Measurements from ENCODE around the gene SLC25A40.
A peak's percentile ranks its signal among the peaks of the same experiment; 100 is the strongest.
"Not testable (repeated sequence)": the region's sequence is repeated elsewhere in the genome, so short reads cannot be mapped to it uniquely, and the experiment has no call there.

Gene SLC25A40, protein sequence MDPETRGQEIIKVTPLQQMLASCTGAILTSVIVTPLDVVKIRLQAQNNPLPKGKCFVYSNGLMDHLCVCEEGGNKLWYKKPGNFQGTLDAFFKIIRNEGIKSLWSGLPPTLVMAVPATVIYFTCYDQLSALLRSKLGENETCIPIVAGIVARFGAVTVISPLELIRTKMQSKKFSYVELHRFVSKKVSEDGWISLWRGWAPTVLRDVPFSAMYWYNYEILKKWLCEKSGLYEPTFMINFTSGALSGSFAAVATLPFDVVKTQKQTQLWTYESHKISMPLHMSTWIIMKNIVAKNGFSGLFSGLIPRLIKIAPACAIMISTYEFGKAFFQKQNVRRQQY

DNA sequence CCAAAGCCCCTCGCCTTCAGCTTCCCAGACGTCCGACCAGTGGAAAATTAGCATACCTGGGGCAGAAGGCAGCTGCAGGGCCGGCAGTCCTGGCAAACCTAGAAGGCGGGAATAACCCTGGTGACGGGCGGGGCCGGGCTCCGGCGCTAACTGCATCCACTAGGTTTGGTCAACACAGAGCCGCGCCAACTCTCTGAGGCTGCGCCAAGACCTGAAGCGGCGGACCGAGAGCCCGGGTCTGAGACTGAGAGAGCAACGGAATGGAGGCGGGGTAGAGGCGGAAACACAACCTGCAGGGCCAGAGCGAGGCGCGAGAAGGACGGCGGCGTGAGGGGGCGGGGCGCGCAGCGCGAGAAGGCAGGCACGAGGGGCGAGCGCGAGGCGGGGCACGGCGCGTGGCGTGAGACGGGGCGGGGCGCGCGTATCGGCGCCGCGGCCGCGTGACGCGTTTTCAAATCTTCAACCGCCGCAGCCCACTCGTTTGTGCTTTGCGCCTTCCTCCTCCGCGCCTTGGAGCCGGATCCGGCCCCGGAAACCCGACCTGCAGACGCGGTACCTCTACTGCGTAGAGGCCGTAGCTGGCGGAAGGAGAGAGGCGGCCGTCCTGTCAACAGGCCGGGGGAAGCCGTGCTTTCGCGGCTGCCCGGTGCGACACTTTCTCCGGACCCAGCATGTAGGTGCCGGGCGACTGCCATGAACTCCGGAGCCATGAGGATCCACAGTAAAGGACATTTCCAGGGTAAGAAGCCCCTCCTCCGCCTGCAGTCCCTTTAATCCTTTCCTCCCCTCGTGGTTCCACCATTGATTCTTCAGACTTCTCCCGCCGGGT, at the start of gene SLC25A40, which contains the start of gene DBF4:
TSS of gene SLC25A40 (minus strand) at position 321 of the 829 bp plus-strand sequence. CDS start 17,633 bp downstream, outside the sequence.
TSS of gene DBF4 (plus strand) at position 454 of the 829 bp plus-strand sequence. CDS start at position 694, 240 bp downstream.
- peak; percentile 93 for DNase-seq

DNA sequence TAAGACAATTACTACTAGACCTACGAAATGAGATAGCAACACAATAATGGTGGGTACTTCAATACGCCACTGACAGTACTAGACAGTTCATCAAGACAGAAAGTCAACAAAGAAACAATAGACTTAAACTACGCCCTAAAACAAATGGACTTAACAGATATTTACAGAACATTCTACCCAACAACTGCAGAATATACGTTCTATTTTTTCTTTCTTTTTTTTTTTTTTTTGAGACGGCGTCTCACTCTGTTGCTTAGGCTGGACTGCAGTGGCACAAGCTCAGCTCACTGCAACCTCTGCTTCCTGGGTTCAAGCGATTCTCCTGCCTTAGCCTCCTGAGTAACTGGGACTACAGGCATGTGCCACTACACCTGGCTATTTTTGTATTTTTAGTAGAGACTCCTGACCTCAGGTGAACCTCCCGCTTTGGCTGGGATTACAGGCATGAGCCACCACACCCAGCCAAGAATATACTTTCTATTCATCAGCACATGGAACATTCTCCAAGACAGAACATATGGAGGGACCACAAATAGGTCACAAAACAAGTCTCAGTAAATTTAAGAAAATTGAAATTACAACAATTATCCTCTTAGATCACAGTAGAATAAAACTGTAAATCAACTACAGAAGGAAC, 46.7 kb upstream of the SLC25A40 start:
- not testable (repeated sequence) for DNase-seq

DNA sequence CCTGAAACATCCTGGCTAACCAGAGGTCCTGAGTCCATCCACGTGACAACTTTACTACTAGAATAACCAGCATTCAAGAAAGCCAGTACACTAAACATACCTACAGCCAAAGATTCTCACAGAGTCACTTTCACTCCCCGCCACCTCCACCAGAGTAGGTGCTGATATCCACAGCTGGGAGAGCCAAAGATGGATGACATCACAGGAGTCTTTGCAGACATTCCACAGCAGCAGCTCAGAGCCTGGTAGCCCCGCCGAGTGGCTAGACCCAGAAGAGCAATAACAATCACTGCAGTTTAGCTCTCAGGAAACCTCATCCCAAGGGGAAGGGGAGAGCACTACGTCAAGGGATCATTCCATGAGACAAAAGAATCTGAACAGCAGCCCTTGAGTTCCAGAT, 44.4 kb upstream of the SLC25A40 start:
- DNase-seq = no peak

DNA sequence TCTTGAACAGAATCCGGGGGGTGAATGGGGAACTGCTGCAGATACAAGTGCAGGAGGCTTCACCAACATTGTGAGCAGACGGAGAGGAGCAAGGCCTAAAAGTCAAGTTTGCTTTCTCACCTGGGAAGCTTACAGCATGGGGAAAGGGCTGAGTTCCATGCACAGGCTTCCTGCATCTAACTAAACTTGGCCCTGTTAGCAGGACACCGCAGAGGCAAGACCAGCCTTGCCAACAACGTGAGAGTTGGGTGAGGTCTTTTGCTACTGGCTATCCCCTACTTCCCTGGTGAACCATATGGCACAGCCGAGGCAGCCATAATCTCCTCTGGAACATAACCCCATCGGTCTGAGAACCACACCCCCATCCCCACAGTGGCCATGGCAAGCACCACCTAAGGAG, 43.7 kb upstream of the SLC25A40 start:
- no peak for DNase-seq

DNA sequence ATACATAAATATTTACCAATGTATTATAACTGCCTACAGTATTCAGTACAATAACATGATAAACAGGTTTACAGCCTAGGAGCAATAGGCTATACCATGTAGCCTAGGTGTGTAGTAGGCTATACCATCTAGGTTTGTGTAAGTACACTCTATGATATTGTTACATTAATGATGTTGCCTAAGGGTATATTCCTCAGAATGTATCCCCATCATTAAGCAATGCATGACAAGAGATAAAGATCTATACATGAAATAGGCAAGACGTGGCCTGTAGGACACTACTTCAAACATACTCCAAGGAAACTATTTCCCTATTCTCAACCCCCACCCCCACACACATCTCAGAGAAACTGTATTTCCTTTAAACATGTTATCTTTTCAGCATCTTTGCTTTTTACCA, 42.6 kb upstream of the SLC25A40 start:
- no peak for DNase-seq

- DNase-seq = no peak
Measured at GRCh38 chr7:87912121-87912520, 36.0 kb upstream of the SLC25A40 start.

- DNase-seq = not testable (repeated sequence)
Measured at GRCh38 chr7:87908814-87909213, 32.7 kb upstream of the SLC25A40 start.

DNA sequence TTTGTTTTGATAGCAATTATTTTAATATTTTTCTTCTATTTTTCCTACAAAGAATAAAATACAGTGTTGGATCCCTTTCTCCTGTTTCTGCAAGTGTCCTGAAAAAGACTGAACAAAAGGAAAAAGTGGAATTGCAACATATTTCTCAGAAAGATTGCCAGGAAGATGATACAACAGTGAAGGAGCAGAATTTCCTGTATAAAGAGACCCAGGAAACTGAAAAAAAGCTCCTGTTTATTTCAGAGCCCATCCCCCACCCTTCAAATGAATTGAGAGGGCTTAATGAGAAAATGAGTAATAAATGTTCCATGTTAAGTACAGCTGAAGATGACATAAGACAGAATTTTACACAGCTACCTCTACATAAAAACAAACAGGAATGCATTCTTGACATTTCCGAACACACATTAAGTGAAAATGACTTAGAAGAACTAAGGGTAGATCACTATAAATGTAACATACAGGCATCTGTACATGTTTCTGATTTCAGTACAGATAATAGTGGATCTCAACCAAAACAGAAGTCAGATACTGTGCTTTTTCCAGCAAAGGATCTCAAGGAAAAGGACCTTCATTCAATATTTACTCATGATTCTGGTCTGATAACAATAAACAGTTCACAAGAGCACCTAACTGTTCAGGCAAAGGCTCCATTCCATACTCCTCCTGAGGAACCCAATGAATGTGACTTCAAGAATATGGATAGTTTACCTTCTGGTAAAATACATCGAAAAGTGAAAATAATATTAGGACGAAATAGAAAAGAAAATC, 31.2 kb upstream of the SLC25A40 start:
- DNase-seq = not testable (repeated sequence)

- no peak for DNase-seq
Measured at GRCh38 chr7:87899255-87899654, 23.1 kb upstream of the SLC25A40 start.

DNA sequence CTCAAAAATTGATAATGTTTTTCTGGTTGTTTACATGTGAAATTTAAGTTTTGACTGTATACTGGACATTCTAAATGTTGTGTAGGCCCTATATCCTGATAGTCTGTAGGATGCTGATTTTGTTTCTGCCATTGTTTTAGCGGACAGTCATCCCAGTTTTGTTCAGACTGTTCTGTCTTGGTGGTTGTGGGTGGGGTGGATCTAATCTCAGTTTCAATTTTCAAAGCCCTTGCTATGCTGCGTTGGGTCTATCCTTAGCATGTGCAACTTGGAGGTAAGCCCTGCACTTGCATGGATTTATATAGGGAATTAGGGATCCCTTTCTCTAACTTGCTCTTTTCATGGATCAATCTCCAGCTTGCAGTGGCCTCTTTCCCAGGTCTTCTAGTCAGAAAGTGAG, 19.2 kb upstream of the SLC25A40 start:
- DNase-seq = no peak

- no peak for DNase-seq
Measured at GRCh38 chr7:87886875-87887274, 10.7 kb upstream of the SLC25A40 start.

- DNase-seq = no peak
Measured at GRCh38 chr7:87885018-87885417, 8.9 kb upstream of the SLC25A40 start.

- no peak for DNase-seq
Measured at GRCh38 chr7:87882151-87882937, 6.2 kb upstream of the SLC25A40 start.

DNA sequence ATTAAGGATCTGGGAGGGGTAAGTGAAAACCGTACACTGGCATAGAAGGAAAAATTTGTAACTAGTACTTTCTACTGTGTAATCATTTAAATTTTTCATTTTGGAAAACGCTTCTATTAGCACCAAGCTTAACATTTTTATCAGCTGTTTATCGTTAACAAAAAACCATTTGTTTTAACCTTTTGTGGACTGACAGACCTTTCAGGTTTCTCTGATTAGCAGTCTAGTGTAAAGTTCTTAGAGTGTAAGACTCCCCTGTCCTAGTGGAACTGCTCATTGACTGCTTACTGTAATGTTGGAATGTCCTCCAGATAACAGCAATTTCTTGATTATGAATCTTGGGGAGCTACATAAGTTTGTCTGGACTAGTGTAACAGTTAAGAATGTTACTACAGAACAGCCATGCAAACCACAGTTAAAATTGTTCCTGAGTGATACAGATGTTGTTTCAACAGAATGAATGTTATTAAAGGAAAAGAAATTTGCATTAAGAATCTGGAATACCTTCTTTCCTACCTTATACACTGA, 2.1 kb upstream of the SLC25A40 start:
- DNase-seq = no peak

DNA sequence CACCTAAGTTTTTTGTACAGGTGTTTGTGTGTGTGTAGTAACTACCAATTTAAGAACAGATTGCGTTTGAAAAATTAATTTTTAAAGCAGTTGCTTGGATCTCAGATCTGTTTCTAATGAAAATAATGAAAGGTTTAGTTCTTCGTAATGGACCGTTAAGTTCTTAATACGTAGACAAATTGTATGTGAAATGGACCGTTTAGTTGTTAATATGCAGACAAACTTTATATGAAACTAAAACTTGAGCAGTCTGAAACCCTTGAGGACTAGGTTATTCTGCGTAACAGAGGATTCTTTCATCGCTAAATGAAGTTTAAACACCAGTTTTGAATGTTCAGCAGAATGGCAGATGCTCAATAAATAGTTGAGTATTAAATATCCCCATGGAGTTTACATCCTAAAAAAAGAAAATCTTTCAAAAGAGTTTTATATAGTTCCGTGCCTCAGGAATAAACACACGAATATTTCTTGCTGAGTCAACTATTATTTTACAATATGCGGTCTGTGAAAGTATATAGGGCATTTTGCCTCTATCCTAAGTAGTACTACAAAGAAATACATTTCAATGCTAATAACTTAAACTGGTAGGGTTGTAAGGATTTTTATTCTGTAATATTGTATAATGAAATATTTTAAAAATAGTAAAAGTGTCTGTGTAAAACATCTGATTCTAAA, 1.3 kb upstream of the SLC25A40 start:
- DNase-seq = no peak

DNA sequence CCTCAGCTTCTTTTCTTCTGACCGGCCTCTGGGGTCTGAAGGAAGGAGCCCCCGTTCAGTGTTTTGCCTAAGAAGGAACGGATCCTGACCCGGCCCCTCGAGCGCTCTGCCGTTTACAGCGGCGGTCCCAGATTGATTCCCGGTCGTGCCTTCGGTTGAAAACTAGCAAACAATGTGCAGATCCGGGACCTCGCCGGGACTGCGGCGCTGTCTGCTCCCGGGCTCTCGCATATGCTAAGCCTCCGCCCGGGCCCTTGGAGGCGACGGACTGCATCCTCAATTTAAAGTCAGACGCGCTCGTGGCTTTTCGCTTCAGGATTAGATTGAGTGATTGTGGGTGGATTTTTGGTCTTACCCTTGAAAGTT, 692 bp upstream of the SLC25A40 start:
- DNase-seq = peak; percentile 21

DNA sequence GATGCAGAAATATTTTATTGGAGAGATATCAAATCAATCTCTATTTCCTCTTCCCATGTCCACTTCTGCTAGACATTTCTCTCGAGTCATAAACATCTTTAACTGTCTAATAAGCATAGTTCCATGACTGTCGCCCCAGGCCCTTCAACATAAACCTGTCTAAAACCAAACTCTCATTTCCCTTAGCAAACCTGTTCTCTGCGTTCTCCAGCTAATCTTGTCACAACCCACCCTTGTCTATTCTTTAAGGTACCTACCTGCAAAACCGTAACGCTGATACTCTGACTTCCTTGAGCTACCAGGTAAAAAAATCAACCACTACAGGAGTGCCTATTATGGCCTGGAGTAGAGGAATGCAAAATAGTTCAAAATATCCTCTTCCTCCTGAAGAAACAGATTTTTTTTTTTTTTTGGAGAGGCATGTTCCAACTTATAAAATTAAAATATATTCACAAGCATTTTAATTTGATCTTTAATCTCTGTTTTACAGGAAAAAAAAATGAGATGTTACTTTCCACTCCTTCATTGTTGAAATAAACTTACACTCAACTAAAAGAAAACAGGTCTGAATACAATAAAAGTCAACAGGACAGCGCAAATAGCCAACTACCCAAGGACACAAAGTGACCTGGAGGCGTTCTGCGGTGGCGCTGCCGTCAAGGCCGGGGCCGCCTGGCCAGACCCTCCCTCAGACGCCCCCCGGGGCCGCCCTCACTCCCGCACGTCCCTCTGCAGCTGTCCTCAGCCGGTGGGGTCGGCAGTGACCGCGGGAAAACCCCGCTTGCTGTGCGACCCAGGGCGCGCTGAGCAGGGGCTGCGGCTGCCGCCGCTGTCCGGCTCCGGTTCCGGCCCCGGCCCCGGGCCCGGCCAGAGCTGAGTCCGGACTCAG, 765 bp downstream of the SLC25A40 start:
- DNase-seq = no peak

- no peak for DNase-seq
Measured at GRCh38 chr7:87874066-87874465, 2.1 kb downstream of the SLC25A40 start.

GRCh38 chr7:87873328-87873727, 2.8 kb downstream of the SLC25A40 start:
- DNase-seq = not testable (repeated sequence)

DNA sequence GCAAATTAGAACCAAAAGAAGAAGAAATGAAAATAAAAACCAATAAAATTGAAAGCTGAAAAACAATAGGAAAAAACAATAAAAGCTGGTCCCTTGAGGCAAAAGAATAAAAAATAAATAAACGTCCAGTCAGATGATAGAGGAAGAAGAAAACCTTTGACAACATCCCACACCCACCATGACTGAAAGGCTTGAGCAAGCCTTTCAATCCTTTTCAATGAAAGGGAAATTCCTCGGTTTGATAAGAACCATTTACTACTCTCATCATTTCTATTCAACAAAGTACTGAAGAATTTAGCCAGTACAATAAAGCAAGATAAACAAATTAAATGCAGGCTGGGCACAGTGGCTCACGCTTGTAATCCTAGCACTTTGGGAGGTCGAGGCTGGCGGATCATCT, 3.8 kb downstream of the SLC25A40 start:
- DNase-seq = no peak
